SK-N-MC (cell line): Measurements from ENCODE around the gene CCDC68.

Experiments
- EZH2 ChIP-seq: fragments of 200-600 bp; sonication (generic); IDR thresholded peaks from one replicate; pipeline ENCODE4 v1.6.1; 2017; ENCODE audit warnings: antibody characterized with exemption
- POLR2AphosphoS5 ChIP-seq: IDR thresholded peaks from 2 replicates; pipeline ENCODE4 v1.6.1; 2012; ENCODE audit warnings: mild to moderate bottlenecking, low read depth, low read length, borderline replicate concordance

DNA sequence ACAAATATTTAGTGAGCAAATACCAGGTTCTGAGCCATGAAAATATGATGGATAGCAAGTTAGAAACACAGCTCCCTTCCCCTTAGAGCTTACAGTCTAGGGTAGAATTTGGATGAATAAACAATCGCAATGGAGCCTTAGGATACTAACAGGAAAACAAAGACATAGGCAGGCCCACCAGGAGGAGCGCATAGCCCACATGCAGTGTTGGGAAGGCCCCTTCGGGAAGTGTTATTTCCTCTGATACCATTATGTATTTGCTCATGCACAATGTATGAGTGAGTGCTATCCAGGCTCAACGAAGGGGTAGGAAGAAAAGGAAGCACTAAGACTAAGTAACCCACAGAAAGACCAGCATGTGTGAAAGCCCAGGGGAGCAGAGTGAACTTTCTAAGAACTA, 76.9 kb downstream of the CCDC68 start:
- TF ChIP-seq POLR2AphosphoS5 = no peak
- TF ChIP-seq EZH2 = no peak
